HEK293T (cell line): ENCODE measurements around the gene LASP1NB.

Source experiments
- CTCF ChIA-PET: fragments of 350-600 bp; formaldehyde crosslinking; extraction: SDS; loops from one replicate; lab custom pipeline; 2021; ENCODE audit warnings: antibody characterized with exemption, inconsistent platforms; lab: Yijun Ruan, JAX
- POLR2A ChIA-PET: fragments of 350-600 bp; formaldehyde crosslinking; extraction: SDS; loops from one replicate; lab custom pipeline; 2020; ENCODE audit warnings: antibody characterized with exemption, inconsistent platforms; lab: Yijun Ruan, JAX
- DNase-seq: peaks from one replicate; pipeline ENCODE4 v3.0.0; 2012; ENCODE audit warnings: mixed read lengths; ENCODE audit errors: extremely low spot score
- ARNT ChIP-seq: fragments of 450-650 bp; IDR thresholded peaks from 2 replicates; pipeline ENCODE4 v1.6.1; 2017; ENCODE audit warnings: mild to moderate bottlenecking
- BHLHE40 ChIP-seq: fragments of 450-650 bp; IDR thresholded peaks from 2 replicates; pipeline ENCODE4 v1.6.1; 2016; ENCODE audit warnings: mild to moderate bottlenecking, moderate library complexity, borderline replicate concordance
- CTBP1 ChIP-seq: fragments of 450-650 bp; IDR thresholded peaks from 2 replicates; pipeline ENCODE4 v1.6.1; 2016; ENCODE audit warnings: borderline replicate concordance
- ELF4 ChIP-seq: fragments of 450-650 bp; IDR thresholded peaks from 2 replicates; pipeline ENCODE4 v1.6.1; 2017; ENCODE audit warnings: antibody characterized with exemption
- FOXA1 ChIP-seq: fragments of 450-650 bp; IDR thresholded peaks from 2 replicates; pipeline ENCODE4 v1.6.1; 2016; ENCODE audit warnings: mild to moderate bottlenecking
- FOXK2 ChIP-seq: fragments of 450-650 bp; IDR thresholded peaks from 2 replicates; pipeline ENCODE4 v1.6.1; 2016; ENCODE audit warnings: mild to moderate bottlenecking
- FOXM1 ChIP-seq: fragments of 450-650 bp; IDR thresholded peaks from 2 replicates; pipeline ENCODE4 v1.6.1; 2017; ENCODE audit warnings: mild to moderate bottlenecking, borderline replicate concordance
- HDGF ChIP-seq: fragments of 450-650 bp; IDR thresholded peaks from 2 replicates; pipeline ENCODE4 v1.6.1; 2017; ENCODE audit warnings: antibody characterized with exemption, borderline replicate concordance
- L3MBTL2 ChIP-seq: fragments of 450-650 bp; conservative IDR thresholded peaks from 2 replicates; pipeline ENCODE4 v1.6.1; 2016; ENCODE audit warnings: mild to moderate bottlenecking
- LEF1 ChIP-seq: fragments of 450-650 bp; IDR thresholded peaks from 2 replicates; pipeline ENCODE4 v1.6.1; 2017; ENCODE audit warnings: mild to moderate bottlenecking, borderline replicate concordance
- NFRKB ChIP-seq: fragments of 450-650 bp; IDR thresholded peaks from 2 replicates; pipeline ENCODE4 v1.6.1; 2016; ENCODE audit warnings: mild to moderate bottlenecking, moderate library complexity
- SP1 ChIP-seq: fragments of 450-650 bp; IDR thresholded peaks from 2 replicates; pipeline ENCODE4 v1.6.1; 2017
- SUZ12 ChIP-seq: fragments of 450-650 bp; IDR thresholded peaks from 2 replicates; pipeline ENCODE4 v1.6.1; 2016; ENCODE audit warnings: mild to moderate bottlenecking
- TARDBP ChIP-seq: fragments of 450-650 bp; IDR thresholded peaks from 2 replicates; pipeline ENCODE4 v1.6.1; 2016
- ZNF384 ChIP-seq: fragments of 450-650 bp; IDR thresholded peaks from 2 replicates; pipeline ENCODE4 v1.6.1; 2016
- TF ChIP-seq, protein P1 (sequence below): fragments of 450-650 bp; IDR thresholded peaks from 2 replicates; pipeline ENCODE4 v1.6.1; 2016

The LASP1NB gene

DNA sequence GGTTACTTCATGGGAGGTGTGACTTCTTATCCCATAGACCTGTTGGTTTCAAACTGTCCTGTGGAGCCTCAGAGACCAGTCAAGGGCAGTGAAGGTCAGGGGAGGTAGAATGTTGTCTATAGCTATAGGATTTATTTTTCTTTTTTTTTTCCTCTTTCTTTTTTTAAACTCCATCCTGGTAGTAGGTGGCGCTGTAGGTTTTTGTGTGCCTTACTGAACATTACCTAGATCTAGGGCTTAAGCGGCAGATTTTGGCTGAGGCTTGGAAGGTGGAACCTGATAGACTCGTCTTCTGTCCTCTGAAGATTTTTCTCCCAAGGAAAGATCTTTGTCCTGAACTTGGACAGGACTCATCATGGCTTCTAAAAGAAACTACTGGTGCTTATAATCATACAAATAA, 8.2 kb upstream of the LASP1NB start:
- ChIA-PET POLR2A (interaction anchor here (1.3 kb wide), 1 partner anchor 47 kb away, joined by 5 read pairs; the partner anchor contains the start of gene LASP1), CTCF (interaction anchor here (0.6 to 1.4 kb wide), 5 partner anchors 12 to 364 kb away, joined by 3 to 5 read pairs (median 3); partner anchors contain the start of gene CWC25)
- TF ChIP-seq SP1 (no peak), FOXM1 (no peak), L3MBTL2 (no peak), ZNF384 (peak; percentile 58), CTBP1 (no peak)
- TF ChIP-seq, protein P1, sequence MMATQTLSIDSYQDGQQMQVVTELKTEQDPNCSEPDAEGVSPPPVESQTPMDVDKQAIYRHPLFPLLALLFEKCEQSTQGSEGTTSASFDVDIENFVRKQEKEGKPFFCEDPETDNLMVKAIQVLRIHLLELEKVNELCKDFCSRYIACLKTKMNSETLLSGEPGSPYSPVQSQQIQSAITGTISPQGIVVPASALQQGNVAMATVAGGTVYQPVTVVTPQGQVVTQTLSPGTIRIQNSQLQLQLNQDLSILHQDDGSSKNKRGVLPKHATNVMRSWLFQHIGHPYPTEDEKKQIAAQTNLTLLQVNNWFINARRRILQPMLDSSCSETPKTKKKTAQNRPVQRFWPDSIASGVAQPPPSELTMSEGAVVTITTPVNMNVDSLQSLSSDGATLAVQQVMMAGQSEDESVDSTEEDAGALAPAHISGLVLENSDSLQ: no peak
- DNase-seq: no peak

- TF ChIP-seq, protein P1: no peak
- TF ChIP-seq ELF4: no peak
- TF ChIP-seq HDGF: no peak
- TF ChIP-seq FOXK2: no peak
- TF ChIP-seq BHLHE40: no peak
- no peak for TF ChIP-seq NFRKB
- TF ChIP-seq ARNT: no peak
- no peak for TF ChIP-seq SP1
- no peak for TF ChIP-seq CTBP1
- no peak for TF ChIP-seq LEF1
- TF ChIP-seq L3MBTL2: no peak
- no peak for TF ChIP-seq FOXM1
- no peak for TF ChIP-seq SUZ12
- TF ChIP-seq FOXA1: no peak
- no peak for TF ChIP-seq ZNF384
- TF ChIP-seq TARDBP: no peak
- no peak for DNase-seq
- ChIA-PET CTCF (interaction anchor here (1.4 kb wide), 1 partner anchor 18 kb away, joined by 5 read pairs; no protein-coding TSS in a partner anchor), POLR2A (no interaction called here)
Measured at GRCh38 chr17:38918129-38918913, 7.1 kb upstream of the LASP1NB start.

GRCh38 chr17:38918916-38919315, 6.5 kb upstream of the LASP1NB start:
- CTCF ChIA-PET: no interaction called here
- POLR2A ChIA-PET: no interaction called here
- no peak for DNase-seq
- no peak for TF ChIP-seq SUZ12
- TF ChIP-seq, protein P1: no peak
- no peak for TF ChIP-seq NFRKB
- TF ChIP-seq FOXK2: no peak
- TF ChIP-seq FOXA1: no peak
- no peak for TF ChIP-seq TARDBP
- no peak for TF ChIP-seq ELF4
- no peak for TF ChIP-seq CTBP1
- no peak for TF ChIP-seq L3MBTL2
- TF ChIP-seq HDGF: no peak

GRCh38 chr17:38919316-38920078, 5.9 kb upstream of the LASP1NB start:
- POLR2A ChIA-PET: interaction anchor here (1.0 kb wide), 1 partner anchor 66 kb away, joined by 3 read pairs; the partner anchor contains the start of gene RPL23
- CTCF ChIA-PET: no interaction called here
- TF ChIP-seq FOXM1 (no peak), L3MBTL2 (no peak), TARDBP (no peak), ARNT (no peak), CTBP1 (no peak), BHLHE40 (no peak)
- DNase-seq: no peak

DNA sequence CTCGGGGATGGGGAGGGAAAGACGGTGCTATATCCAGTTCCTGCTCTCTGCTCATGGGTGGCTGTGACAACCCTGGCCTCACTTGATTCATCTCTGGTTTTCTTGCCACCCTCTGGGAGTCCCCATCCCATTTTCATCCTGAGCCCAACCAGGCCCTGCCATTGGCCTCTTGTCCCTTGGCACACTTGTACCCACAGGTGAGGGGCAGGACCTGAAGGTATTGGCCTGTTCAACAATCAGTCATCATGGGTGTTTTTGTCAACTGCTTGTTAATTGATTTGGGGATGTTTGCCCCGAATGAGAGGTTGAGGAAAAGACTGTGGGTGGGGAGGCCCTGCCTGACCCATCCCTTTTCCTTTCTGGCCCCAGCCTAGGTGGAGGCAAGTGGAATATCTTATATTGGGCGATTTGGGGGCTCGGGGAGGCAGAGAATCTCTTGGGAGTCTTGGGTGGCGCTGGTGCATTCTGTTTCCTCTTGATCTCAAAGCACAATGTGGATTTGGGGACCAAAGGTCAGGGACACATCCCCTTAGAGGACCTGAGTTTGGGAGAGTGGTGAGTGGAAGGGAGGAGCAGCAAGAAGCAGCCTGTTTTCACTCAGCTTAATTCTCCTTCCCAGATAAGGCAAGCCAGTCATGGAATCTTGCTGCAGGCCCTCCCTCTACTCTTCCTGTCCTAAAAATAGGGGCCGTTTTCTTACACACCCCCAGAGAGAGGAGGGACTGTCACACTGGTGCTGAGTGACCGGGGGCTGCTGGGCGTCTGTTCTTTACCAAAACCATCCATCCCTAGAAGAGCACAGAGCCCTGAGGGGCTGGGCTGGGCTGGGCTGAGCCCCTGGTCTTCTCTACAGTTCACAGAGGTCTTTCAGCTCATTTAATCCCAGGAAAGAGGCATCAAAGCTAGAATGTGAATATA, 4.8 kb upstream of the LASP1NB start:
- no peak for DNase-seq
- ChIA-PET POLR2A (interaction anchor here (1.0 kb wide), 1 partner anchor 67 kb away, joined by 3 read pairs; the partner anchor contains the start of gene RPL23), CTCF (interaction anchor here (0.6 kb wide), 1 partner anchor 315 kb away, joined by 3 read pairs; no protein-coding TSS in a partner anchor)
- TF ChIP-seq ARNT (no peak), FOXM1 (no peak), NFRKB (no peak), LEF1 (no peak), TARDBP (no peak), ZNF384 (no peak), SUZ12 (no peak), FOXA1 (no peak), ELF4 (no peak), HDGF (no peak), L3MBTL2 (no peak), CTBP1 (no peak), SP1 (no peak), BHLHE40 (no peak), FOXK2 (no peak)
- TF ChIP-seq, protein P1: no peak
